GM21423 (cell line): Measurements from ENCODE around the gene SLC9A9.

Experiments
- ATAC-seq: cut with Tn5 transposase; IDR thresholded peaks from one replicate; pipeline ENCODE4 v1.9.1; 2021; ENCODE audit warnings: mild to moderate bottlenecking, moderate library complexity; ENCODE audit not compliant: unreplicated experiment

SLC9A9 gene

GRCh38 chr3:143430568-143430967, 417.7 kb downstream of the SLC9A9 start:
- ATAC-seq, result no peak

- ATAC-seq, result no peak
Measured at GRCh38 chr3:143429628-143430514, 418.4 kb downstream of the SLC9A9 start.

- no peak for ATAC-seq
Measured at GRCh38 chr3:143428294-143428693, 420.0 kb downstream of the SLC9A9 start.

GRCh38 chr3:143427631-143428030, 420.6 kb downstream of the SLC9A9 start:
- no peak for ATAC-seq

- ATAC-seq, result no peak
Measured at GRCh38 chr3:143424874-143425273, 423.4 kb downstream of the SLC9A9 start.

GRCh38 chr3:143421556-143421955, 426.7 kb downstream of the SLC9A9 start:
- no peak for ATAC-seq

- ATAC-seq, result no peak
Measured at GRCh38 chr3:143419611-143420010, 428.7 kb downstream of the SLC9A9 start.

GRCh38 chr3:143418391-143418790, 429.9 kb downstream of the SLC9A9 start:
- ATAC-seq, result no peak

DNA sequence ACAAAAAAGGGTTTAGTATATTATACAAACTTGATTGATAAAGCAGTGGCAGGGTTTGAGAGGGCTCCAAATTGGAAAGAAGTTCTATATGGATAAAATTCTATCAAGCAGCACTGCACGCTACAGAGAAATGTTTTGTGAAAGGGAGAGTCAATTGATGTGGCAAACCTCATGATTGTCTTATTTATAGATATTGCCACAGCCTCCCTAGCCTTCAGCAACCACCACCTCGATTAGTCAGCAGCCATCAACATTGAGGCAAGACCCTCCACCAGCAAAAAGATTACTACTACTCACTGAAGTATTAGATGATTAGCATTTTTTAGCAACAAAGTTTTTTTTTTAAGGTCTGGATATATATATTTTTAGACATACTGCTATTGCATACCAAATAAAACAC, 432.0 kb downstream of the SLC9A9 start:
- no peak for ATAC-seq

DNA sequence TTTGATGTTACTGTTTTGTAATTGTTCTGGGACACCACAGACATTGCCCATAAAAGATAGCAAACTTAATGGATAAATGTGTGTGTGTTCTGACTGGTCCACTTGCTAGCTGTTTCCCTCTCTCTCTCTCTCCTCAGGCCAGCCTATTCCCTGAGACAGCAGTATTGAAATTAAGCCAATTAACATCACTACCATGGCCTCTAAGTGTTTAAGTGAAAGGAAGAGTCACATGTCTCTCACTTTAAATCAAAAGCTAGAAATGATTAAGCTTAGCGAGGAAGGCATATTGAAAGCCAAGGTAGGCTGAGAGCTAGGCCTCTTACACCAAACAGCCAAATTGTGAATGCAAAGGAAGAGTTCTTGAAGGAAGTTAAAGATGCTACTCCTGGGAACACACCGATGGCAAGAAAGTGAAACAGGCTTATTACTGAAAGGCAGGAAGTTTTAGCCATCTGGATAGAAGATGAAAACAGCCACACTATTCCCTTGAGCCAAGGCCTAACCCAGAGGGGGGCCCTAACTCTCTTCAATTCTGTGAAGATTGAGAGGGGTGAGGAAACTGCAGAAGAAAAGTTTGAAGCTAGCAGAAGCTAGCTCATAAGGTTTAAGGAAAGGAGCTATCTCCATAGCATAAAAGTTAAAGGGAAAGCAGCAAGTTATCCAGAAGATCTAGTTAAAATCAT, 433.6 kb downstream of the SLC9A9 start:
- ATAC-seq, result no peak

- no peak for ATAC-seq
Measured at GRCh38 chr3:143413372-143413771, 434.9 kb downstream of the SLC9A9 start.

DNA sequence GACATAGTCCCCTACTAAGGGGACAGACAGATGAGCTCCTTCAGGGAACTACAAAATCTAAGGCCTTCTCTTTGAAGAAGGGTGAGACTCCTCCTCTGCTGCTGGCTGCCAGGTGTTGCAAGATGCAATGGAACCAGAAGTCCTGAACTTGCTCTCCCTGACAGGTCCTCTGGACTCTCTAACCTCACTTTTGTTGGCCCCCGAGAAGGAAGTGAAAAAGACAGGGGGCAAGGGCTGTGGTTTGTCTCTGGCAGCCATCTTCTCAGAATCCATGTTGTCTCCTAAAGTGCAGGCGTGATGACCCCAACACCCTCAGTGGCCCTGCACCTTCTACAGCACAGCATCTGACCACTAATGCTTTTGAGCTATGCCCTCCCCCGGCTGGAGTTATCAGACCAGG, 436.2 kb downstream of the SLC9A9 start:
- ATAC-seq, result no peak

DNA sequence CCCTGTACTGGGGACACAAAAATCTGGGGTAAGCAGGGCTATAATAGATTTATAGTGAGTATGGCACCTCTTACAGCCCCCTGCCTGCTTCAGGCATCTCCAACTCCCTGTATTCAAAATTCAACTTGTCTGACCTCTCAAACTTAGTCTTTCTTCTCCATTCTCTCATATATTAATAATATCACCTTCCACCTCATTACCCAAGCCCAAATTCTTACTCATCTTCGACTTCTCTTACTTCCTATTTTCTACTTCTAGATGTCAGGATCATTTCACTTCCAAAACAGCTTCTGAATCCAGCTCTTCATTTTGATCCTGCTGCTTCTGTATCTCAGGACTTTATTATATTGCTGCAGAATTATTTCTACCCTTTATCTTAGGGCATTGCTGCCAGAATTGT, 438.0 kb downstream of the SLC9A9 start:
- no peak for ATAC-seq

DNA sequence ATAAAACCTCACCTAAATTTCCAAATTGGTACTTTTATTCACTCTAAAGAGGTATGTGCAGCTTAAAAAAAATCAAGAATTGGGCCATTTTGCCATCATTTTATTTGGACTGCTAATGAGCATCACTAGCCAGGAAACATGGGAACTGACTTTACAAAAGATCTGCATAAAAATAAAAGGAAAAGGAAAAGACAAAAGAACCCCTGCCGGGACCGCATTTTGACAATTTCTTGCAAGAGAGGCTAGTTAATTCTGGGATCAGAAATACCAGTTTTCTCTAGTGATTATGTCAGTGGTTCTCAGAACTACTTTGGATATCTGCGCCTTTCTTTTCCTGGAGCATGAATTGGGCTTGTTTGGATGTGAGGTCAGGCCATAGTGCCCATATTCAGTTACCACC, 439.5 kb downstream of the SLC9A9 start:
- no peak for ATAC-seq

GRCh38 chr3:143402602-143403001, 445.7 kb downstream of the SLC9A9 start:
- ATAC-seq, result no peak

GRCh38 chr3:143396790-143397189, 451.5 kb downstream of the SLC9A9 start:
- no peak for ATAC-seq

GRCh38 chr3:143389388-143389787, 458.9 kb downstream of the SLC9A9 start:
- ATAC-seq, result no peak

- no peak for ATAC-seq
Measured at GRCh38 chr3:143387425-143387824, 460.8 kb downstream of the SLC9A9 start.

GRCh38 chr3:143384076-143384475, 464.2 kb downstream of the SLC9A9 start:
- ATAC-seq, result no peak

DNA sequence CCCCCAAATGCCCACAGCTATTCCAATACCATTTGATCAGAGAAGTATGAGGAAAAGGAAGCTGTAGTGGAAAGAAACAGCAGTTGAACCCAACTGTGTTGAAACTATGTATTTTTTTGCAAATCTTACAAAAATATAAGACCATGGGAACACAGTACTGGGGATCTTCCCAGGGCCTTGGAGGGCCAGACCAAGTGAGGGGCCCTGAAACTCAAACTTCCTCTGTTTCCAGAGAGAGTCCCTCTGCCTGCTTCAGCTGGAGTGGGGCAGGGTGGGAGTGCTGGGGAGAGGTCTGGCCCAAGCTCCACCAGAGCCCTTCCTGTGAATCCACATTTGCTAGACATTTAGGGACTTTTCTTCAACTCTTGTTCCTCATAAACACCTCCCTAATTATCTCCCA, 464.8 kb downstream of the SLC9A9 start:
- ATAC-seq, result no peak

GRCh38 chr3:143382816-143383215, 465.5 kb downstream of the SLC9A9 start:
- no peak for ATAC-seq

DNA sequence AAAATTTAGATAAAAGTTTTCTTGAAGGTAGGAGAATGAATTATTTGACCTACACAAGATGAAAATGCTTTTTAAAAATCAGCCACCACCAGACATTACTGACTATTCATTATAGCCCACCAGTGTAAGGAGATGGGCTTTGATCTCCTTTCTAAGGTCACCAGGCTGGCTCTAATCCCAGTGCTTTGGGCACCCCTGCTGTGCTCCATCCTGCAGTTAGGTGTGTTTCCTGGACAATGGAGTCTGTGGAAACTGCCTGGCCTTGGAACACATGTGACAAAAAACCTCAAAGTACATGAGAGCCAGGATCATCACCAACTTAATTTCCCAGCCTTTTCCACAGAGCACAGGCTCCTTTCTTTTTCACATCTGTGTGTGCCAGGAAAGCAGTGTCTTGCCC, 467.8 kb downstream of the SLC9A9 start:
- no peak for ATAC-seq
